CD14-positive monocyte (primary cell): ENCODE results near the gene NTM. TPM values are rescaled to one million over a fixed set of nuclear protein-coding genes. Genes with fewer than 3 reads are reported as not detected.
"Not testable (repeated sequence)": the region's sequence is repeated elsewhere in the genome, so short reads cannot be mapped to it uniquely, and the experiment has no call there.

ENCODE experiments used
- DNase-seq, 3 donors: peaks; one replicate each; pipeline ENCODE4 v3.0.0-alpha.2; 2011 to 2022
- H2AFZ ChIP-seq: 2 replicates; pipeline ENCODE4 v1.6.0; 2012; ENCODE audit warnings: mild to moderate bottlenecking, low read depth, low read length, inconsistent platforms; ENCODE audit not compliant: insufficient read depth, poor library complexity, severe bottlenecking
- H3K27ac ChIP-seq, 2 donors: 1 replicate in 1 of 2; 2 replicates in 1 of 2; pipeline ENCODE4 v1.5.1; 2012 to 2013; ENCODE audit warnings: low read length in 2 of 2, control low read depth in 1 of 2, inconsistent platforms in 1 of 2, low read depth in 1 of 2, mild to moderate bottlenecking in 1 of 2
- H3K27me3 ChIP-seq, 2 donors: one replicate each; pipeline versions ENCODE4 v1.6.0 to v1.6.1; 2011 to 2013; ENCODE audit warnings: low read length in 2 of 2; ENCODE audit not compliant: control insufficient read depth in 2 of 2, insufficient read depth in 2 of 2
- H3K36me3 ChIP-seq, 2 donors: replicated peaks in 1 of 2; 1 replicate in 1 of 2; 2 replicates in 1 of 2; pipeline versions ENCODE4 v1.5.1 to v1.6.1; 2012 to 2013; ENCODE audit warnings: low read length in 2 of 2, control low read depth in 1 of 2, inconsistent platforms in 1 of 2, mild to moderate bottlenecking in 1 of 2; ENCODE audit not compliant: insufficient read depth in 2 of 2, control insufficient read depth in 1 of 2
- H3K4me1 ChIP-seq, 2 donors: 1 replicate in 1 of 2; 2 replicates in 1 of 2; pipeline versions ENCODE4 v1.5.1 to v1.6.1; 2012 to 2013; ENCODE audit warnings: low read length in 2 of 2, control low read depth in 1 of 2, inconsistent platforms in 1 of 2, mild to moderate bottlenecking in 1 of 2, moderate library complexity in 1 of 2; ENCODE audit not compliant: insufficient read depth in 2 of 2, control insufficient read depth in 1 of 2
- H3K4me2 ChIP-seq: replicated peaks from 2 replicates; pipeline ENCODE3; 2012; ENCODE audit warnings: low read length, moderate library complexity, mild to moderate bottlenecking; ENCODE audit not compliant: poor library complexity, severe bottlenecking; ENCODE audit errors: extremely low read depth
- H3K4me3 ChIP-seq, 3 experiments: fragments of 200-600 bp in 1 of 3; sonication (generic) in 1 of 3; replicated peaks in 1 of 3; 1 replicate in 2 of 3; 2 replicates in 1 of 3; pipeline ENCODE4 v1.5.1; 2011 to 2013; ENCODE audit warnings: low read length in 3 of 3, mild to moderate bottlenecking in 3 of 3, control low read depth in 2 of 3, low read depth in 2 of 3, inconsistent platforms in 1 of 3, moderate library complexity in 1 of 3
- H3K79me2 ChIP-seq: 2 replicates; pipeline ENCODE4 v1.6.0; 2012; ENCODE audit warnings: mild to moderate bottlenecking, control low read depth, inconsistent platforms, low read length, moderate library complexity; ENCODE audit not compliant: insufficient read depth
- H3K9ac ChIP-seq: 2 replicates; pipeline ENCODE4 v1.6.0; 2017; ENCODE audit warnings: low read length, mild to moderate bottlenecking; ENCODE audit not compliant: insufficient read depth, poor library complexity, severe bottlenecking
- H3K9me3 ChIP-seq, 2 donors: replicated peaks in 1 of 2; 1 replicate in 1 of 2; 2 replicates in 1 of 2; pipeline versions ENCODE4 v1.5.1 to v1.6.1; 2012 to 2013; ENCODE audit warnings: low read length in 2 of 2, control low read depth in 1 of 2; ENCODE audit not compliant: control insufficient read depth in 1 of 2, insufficient read depth in 1 of 2
- H4K20me1 ChIP-seq: 2 replicates; pipeline ENCODE4 v1.6.0; 2012; ENCODE audit warnings: mild to moderate bottlenecking, low read length, control low read depth, moderate library complexity; ENCODE audit not compliant: insufficient read depth
- H3K27ac Mint-ChIP-seq, 7 donors: one replicate each; pipeline ENCODE4 v1.8.0; 2020; ENCODE audit warnings: mild to moderate bottlenecking in 7 of 7, mixed read lengths in 7 of 7, moderate library complexity in 6 of 7, inconsistent platforms in 2 of 7
- H3K27me3 Mint-ChIP-seq, 3 donors: one replicate each; pipeline ENCODE4 v1.8.0; 2021 to 2022; ENCODE audit warnings: low read depth in 3 of 3, mild to moderate bottlenecking in 3 of 3, mixed read lengths in 3 of 3, moderate library complexity in 3 of 3, inconsistent platforms in 1 of 3
- H3K36me3 Mint-ChIP-seq, 2 donors: one replicate each; pipeline ENCODE4 v1.8.0; 2020; ENCODE audit warnings: mixed read lengths in 2 of 2, inconsistent platforms in 1 of 2, mild to moderate bottlenecking in 1 of 2
- H3K4me1 Mint-ChIP-seq: one replicate; pipeline ENCODE4 v1.8.0; 2020; ENCODE audit warnings: mild to moderate bottlenecking, mixed read lengths
- H3K4me3 Mint-ChIP-seq, 2 donors: one replicate each; pipeline ENCODE4 v1.8.0; 2020; ENCODE audit warnings: mild to moderate bottlenecking in 2 of 2, mixed read lengths in 2 of 2, moderate library complexity in 1 of 2
- H3K9me3 Mint-ChIP-seq, 7 donors: one replicate each; pipeline ENCODE4 v1.8.0; 2020 to 2022; ENCODE audit warnings: mixed read lengths in 7 of 7, mild to moderate bottlenecking in 6 of 7, moderate library complexity in 6 of 7, inconsistent platforms in 2 of 7
- WGBS: methylation state at CpG from one replicate; pipeline ENCODE4 v1.1.5; 2013; ENCODE audit warnings: missing lambda C conversion rate; ENCODE audit not compliant: insufficient coverage; 5-methylcytosine and 5-hydroxymethylcytosine counted together
- intact Hi-C, 2 donors: fragments of 100-400 bp; cut with micrococcal nuclease; formaldehyde crosslinking; loops; one replicate each; pipeline versions ENCODE4 v1.15.0 to v1.15.1; 2023
- polyA plus RNA-seq, 3 donors: library from polyadenylated mRNA; depleted of rRNA in 1 of 3; unstranded in 2 of 3; stranded (reverse) in 1 of 3; fragments of 300-500 nt in 2 of 3; fragments of >200 nt in 1 of 3; fragmentation: Illumina TruSeq in 2 of 3; gene quantifications; 1 replicate in 2 of 3; 2 replicates in 1 of 3; pipeline ENCODE4 v1.2.3, GENCODE V29; 2012 to 2021
- TF ChIP-seq, protein P1 (sequence below): fragments of 200-600 bp; IDR thresholded peaks from one replicate; pipeline ENCODE4 v1.8.0; 2022; ENCODE audit warnings: antibody characterized with exemption, mild to moderate bottlenecking

The NTM gene
- polyA plus RNA-seq, 3 donors = not detected

DNA sequence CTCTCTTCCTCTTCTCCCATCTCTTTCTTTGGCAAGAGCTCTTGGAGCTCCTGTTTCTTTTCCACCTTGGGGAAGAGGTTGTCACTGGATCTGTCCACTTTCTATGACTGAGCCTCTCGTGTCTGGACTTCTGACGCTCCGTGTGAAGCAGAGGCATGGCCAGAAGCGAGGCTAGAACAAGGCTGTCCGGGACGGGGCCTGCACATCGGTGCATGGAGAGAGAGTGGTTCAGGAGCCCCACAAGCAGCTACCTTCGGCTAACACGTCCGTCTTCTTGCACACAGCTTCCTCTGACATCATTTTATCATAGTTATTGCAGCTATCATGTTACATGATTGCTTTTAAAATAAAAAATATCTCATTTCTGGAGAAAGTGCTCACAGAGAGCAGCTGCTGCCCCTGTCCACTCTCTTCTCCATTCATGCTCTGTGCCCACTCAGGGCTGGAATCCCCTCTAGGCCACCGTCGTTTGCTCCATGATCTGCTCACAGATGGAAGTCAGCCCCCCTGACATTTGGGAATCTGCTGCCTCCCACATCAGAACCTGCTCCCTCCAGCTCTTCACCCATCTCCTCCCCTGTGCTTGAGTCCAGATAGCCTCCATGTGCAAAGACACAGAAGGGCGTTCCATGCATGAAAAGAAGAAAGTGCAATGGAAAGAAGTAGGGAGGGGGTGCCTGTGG is 308.4 kb downstream of the NTM start:
- no peaks in the 10 kb centered on the region for H3K9me3 ChIP-seq

DNA sequence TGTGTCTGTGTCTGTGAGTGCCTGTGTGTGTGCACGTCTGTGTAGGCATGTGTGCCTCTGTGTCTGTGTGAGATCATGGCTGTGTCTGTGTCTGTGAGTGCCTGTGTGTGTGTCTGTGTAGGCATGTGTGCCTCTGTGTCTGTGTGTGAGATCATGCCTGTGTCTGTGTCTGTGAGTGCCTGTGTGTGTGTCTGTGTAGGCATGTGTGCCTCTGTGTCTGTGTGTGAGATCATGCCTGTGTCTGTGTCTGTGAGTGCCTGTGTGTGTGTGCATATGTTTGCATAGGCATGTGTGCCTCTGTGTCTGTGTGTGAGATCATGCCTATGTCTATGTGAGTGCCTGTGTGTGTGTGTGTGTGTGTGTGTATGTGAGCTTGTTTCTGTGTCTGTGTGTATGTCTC is 310.0 kb downstream of the NTM start:
- H2AFZ ChIP-seq, H3K4me1 Mint-ChIP-seq, H4K20me1 ChIP-seq, H3K27ac ChIP-seq, H3K4me3 Mint-ChIP-seq, H3K27ac Mint-ChIP-seq, H3K4me1 ChIP-seq, H3K9me3 ChIP-seq, intact Hi-C loops, H3K9me3 Mint-ChIP-seq, H3K4me2 ChIP-seq, DNase-seq, H3K79me2 ChIP-seq, H3K9ac ChIP-seq, H3K4me3 ChIP-seq, H3K27me3 ChIP-seq, H3K36me3 Mint-ChIP-seq, H3K27me3 Mint-ChIP-seq, H3K36me3 ChIP-seq: not testable (repeated sequence)
- WGBS = 50% methylated on average over 1 of the region's 1 CpG

More for the DNA sequence above, 308.4 kb downstream of the NTM start:
- Histone ChIP-seq H3K4me3 (no peak overlapping the region), H3K4me2 (no peak overlapping the region), H2AFZ (no peak overlapping the region), H3K36me3 (no peaks in the 10 kb centered on the region), H3K9ac (no peak overlapping the region), H3K27me3 (no peaks in the 10 kb centered on the region), H3K27ac (no peak overlapping the region), H3K4me1 (no peaks in the 10 kb centered on the region), H4K20me1 (no peaks in the 10 kb centered on the region), H3K79me2 (no peaks in the 10 kb centered on the region)
- H3K4me1 Mint-ChIP-seq = no peaks in the 10 kb centered on the region
- H3K27me3 Mint-ChIP-seq = peaks cover 1 to 4% (median 2%) of the 10 kb centered on the region in 3 donors
- DNase-seq = no peak
- no peaks in the 10 kb centered on the region for H3K9me3 Mint-ChIP-seq
- H3K27ac Mint-ChIP-seq = peak overlapping the region in 1 of 7 donors; percentile 31
- 84% methylated on average over 10 of the region's 13 CpGs for WGBS
- no peak overlapping the region for H3K4me3 Mint-ChIP-seq
- intact Hi-C loops = loop anchor here (5.0 to 10.0 kb wide), 2 partner anchors 754 to 756 kb away; no protein-coding TSS in a partner anchor
- TF ChIP-seq, protein P1, sequence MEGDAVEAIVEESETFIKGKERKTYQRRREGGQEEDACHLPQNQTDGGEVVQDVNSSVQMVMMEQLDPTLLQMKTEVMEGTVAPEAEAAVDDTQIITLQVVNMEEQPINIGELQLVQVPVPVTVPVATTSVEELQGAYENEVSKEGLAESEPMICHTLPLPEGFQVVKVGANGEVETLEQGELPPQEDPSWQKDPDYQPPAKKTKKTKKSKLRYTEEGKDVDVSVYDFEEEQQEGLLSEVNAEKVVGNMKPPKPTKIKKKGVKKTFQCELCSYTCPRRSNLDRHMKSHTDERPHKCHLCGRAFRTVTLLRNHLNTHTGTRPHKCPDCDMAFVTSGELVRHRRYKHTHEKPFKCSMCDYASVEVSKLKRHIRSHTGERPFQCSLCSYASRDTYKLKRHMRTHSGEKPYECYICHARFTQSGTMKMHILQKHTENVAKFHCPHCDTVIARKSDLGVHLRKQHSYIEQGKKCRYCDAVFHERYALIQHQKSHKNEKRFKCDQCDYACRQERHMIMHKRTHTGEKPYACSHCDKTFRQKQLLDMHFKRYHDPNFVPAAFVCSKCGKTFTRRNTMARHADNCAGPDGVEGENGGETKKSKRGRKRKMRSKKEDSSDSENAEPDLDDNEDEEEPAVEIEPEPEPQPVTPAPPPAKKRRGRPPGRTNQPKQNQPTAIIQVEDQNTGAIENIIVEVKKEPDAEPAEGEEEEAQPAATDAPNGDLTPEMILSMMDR = no peak
- no peaks in the 10 kb centered on the region for H3K36me3 Mint-ChIP-seq
